ENCODE data around the gene TMEM52B. TPM values are rescaled to one million over a fixed set of nuclear protein-coding genes. Genes with fewer than 3 reads are reported as not detected.

Gene TMEM52B
- total and polyA plus RNA-seq, 4 donors, result 0.37 TPM; not detected in 3

DNA sequence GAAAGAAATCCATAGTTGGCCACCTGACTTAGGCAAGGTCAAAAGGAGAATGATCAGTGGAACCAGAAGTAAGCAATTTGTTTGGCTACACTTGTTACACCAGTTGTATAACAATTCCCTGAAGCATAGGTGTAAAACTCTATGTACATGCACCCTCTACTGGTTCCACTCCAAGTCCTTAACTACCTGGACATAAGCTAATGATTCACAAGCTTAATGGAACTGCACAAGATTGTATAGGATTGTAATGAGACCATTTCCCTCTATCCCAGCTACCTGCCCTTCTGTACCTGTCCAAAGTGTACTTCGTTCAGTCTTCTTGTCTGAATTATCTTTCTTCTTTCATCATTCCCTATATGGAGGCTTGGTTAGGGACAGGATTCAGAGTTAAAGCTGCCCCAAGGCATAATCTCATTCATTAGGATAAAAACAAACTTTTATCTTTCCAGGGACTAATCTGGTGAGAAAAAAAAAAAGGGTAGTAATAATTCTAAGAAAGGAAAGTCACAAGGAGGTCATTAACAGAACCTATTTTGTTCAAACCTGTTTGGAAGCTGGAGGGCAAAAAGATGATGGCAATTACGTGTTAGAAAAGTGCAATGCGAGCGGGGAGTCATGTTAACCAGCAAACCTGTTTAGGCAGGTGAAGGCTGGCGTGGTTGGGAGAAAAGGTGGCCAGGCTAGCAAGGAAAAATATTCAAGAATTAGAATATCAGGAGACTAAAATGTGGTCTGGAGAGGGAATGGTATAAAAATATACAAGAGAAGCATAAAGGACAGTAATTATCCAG, 2.8 kb upstream of the TMEM52B start:
- Histone ChIP-seq H3K9me3 (ENCODE audit: control insufficient read depth in 4 of 4, low read length in 3 of 4) (no peaks in the 10 kb centered on the region), H3K4me3 (ENCODE audit: low read depth in 1 of 3, low read length in 3 of 3) (no peak overlapping the region), H3K27ac (ENCODE audit: low read depth in 1 of 2, low read length in 2 of 2) (no peak overlapping the region), H3K9ac (ENCODE audit: low read depth in 1 of 2, low read length in 2 of 2) (no peak overlapping the region), H3K27me3 (ENCODE audit: control insufficient read depth in 4 of 4, insufficient read depth in 4 of 4, low read length in 3 of 4) (peaks cover 0 to 3% (median 0%) of the 10 kb centered on the region in 4 donors), H3K36me3 (ENCODE audit: control insufficient read depth in 4 of 4, insufficient read depth in 3 of 4, low read depth in 1 of 4, low read length in 3 of 4) (no peaks in the 10 kb centered on the region), H3K4me1 (ENCODE audit: control insufficient read depth in 4 of 4, insufficient read depth in 4 of 4, low read length in 3 of 4) (no peaks in the 10 kb centered on the region)
- TF ChIP-seq TAF1 (conservative IDR thresholded peaks at IDR 0.05) (no peak), NR2F2 (IDR thresholded peaks at IDR 0.05) (no peak)
- no peak for DNase-seq (ENCODE audit: low spot score)
- WGBS, result 82% methylated on average over 5 of the region's 5 CpGs

DNA sequence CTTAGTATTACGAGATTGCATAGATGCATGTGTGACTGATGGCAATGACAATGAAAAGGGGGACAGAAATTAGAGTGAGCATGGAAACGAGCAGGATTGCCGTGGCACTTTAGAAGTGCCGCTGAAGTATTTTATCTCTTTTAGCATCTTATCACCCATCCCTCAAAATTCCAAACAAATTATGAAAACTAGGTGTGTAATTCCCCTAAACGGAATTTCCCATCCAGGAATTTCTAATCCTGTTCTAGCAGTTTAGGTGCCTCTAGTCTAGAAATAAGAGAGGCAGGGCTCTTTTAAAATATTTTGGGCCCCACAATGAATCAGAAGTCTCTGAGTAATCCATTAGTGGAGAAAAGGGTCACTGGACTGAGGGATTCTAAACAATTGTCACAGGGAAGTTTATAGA, 947 bp downstream of the TMEM52B start:
- Histone ChIP-seq H3K36me3 (ENCODE audit: control insufficient read depth in 4 of 4, insufficient read depth in 3 of 4, low read depth in 1 of 4, low read length in 3 of 4) (no peaks in the 10 kb centered on the region), H3K9me3 (ENCODE audit: control insufficient read depth in 4 of 4, low read length in 3 of 4) (no peaks in the 10 kb centered on the region), H3K27me3 (ENCODE audit: control insufficient read depth in 4 of 4, insufficient read depth in 4 of 4, low read length in 3 of 4) (peaks cover 0 to 6% (median 0%) of the 10 kb centered on the region in 4 donors), H3K4me3 (ENCODE audit: low read depth in 1 of 3, low read length in 3 of 3) (no peak overlapping the region), H3K27ac (ENCODE audit: low read depth in 1 of 2, low read length in 2 of 2) (no peak overlapping the region), H3K4me1 (ENCODE audit: control insufficient read depth in 4 of 4, insufficient read depth in 4 of 4, low read length in 3 of 4) (no peaks in the 10 kb centered on the region), H3K9ac (ENCODE audit: low read depth in 1 of 2, low read length in 2 of 2) (no peak overlapping the region)
- WGBS, result 70% methylated on average over 5 of the region's 5 CpGs
- TF ChIP-seq YY1 (IDR thresholded peaks at IDR 0.05), result no peak
- TF ChIP-seq ATF3 (IDR thresholded peaks at IDR 0.05), result no peak
- no peak for TF ChIP-seq EGR1 (IDR thresholded peaks at IDR 0.05; ENCODE audit: low read depth in 2 of 2)
- TF ChIP-seq GABPA (IDR thresholded peaks at IDR 0.05 in 1 of 2, conservative IDR thresholded peaks at IDR 0.05 in 1 of 2), result no peak
- no peak for TF ChIP-seq FOXA1 (IDR thresholded peaks at IDR 0.05)
- no peak for TF ChIP-seq TAF1 (conservative IDR thresholded peaks at IDR 0.05)
- TF ChIP-seq, protein P1, sequence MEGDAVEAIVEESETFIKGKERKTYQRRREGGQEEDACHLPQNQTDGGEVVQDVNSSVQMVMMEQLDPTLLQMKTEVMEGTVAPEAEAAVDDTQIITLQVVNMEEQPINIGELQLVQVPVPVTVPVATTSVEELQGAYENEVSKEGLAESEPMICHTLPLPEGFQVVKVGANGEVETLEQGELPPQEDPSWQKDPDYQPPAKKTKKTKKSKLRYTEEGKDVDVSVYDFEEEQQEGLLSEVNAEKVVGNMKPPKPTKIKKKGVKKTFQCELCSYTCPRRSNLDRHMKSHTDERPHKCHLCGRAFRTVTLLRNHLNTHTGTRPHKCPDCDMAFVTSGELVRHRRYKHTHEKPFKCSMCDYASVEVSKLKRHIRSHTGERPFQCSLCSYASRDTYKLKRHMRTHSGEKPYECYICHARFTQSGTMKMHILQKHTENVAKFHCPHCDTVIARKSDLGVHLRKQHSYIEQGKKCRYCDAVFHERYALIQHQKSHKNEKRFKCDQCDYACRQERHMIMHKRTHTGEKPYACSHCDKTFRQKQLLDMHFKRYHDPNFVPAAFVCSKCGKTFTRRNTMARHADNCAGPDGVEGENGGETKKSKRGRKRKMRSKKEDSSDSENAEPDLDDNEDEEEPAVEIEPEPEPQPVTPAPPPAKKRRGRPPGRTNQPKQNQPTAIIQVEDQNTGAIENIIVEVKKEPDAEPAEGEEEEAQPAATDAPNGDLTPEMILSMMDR (IDR thresholded peaks at IDR 0.05; ENCODE audit: low read depth, low read length, missing input control), result no peak
- no peak for TF ChIP-seq RXRA (IDR thresholded peaks at IDR 0.05)
- TF ChIP-seq ZBTB33 (IDR thresholded peaks at IDR 0.05), result no peak
- TF ChIP-seq HNF4G (IDR thresholded peaks at IDR 0.05), result no peak
- TF ChIP-seq RAD21 (IDR thresholded peaks at IDR 0.05), result no peak
- TF ChIP-seq FOXA2 (IDR thresholded peaks at IDR 0.05), result no peak
- TF ChIP-seq SP1 (IDR thresholded peaks at IDR 0.05), result no peak
- no peak for TF ChIP-seq HNF4A (conservative IDR thresholded peaks at IDR 0.05)
- TF ChIP-seq NR2F2 (IDR thresholded peaks at IDR 0.05), result no peak
- no peak for TF ChIP-seq MAX (IDR thresholded peaks at IDR 0.05)
- TF ChIP-seq JUND (IDR thresholded peaks at IDR 0.05), result no peak
- no peak for DNase-seq (ENCODE audit: low spot score)
